HG03045 (cell line): ENCODE results near the gene FBXO42.

Source experiments
- ATAC-seq: cut with Tn5 transposase; IDR thresholded peaks from one replicate; pipeline ENCODE4 v1.9.1; 2021; ENCODE audit warnings: mild to moderate bottlenecking, moderate library complexity; ENCODE audit not compliant: unreplicated experiment

The FBXO42 gene

DNA sequence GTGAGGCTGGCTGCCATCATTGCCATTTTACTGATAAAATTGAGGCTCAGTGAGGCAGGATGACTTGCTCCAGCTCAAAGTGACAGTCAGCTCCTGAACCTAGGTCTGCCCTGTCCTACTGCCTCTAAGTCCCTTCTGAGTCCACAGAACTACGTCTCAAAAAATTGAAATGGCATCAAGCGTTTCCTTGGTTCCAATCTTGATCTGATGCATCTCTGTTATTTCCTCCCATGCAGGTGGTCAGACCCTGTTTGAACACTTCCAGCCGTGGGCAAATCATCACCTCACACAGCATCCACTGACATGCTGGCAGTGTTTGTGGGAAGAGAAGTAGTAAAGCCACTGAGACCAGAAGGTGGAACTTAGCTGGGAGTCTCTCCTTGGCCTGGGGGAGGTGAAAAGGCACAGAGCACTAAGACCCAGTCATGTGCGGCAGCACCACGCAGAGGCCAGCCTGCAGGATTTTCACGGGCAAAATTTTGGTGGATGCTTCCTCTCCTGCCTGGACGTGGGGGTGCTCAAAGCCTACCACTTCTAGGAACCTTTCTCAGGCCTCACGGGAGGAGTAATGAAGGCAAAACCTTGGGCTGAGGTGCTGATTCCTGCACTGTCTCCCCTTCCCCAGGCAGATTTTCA lies 107.5 kb downstream of the FBXO42 start:
- ATAC-seq = no peak

DNA sequence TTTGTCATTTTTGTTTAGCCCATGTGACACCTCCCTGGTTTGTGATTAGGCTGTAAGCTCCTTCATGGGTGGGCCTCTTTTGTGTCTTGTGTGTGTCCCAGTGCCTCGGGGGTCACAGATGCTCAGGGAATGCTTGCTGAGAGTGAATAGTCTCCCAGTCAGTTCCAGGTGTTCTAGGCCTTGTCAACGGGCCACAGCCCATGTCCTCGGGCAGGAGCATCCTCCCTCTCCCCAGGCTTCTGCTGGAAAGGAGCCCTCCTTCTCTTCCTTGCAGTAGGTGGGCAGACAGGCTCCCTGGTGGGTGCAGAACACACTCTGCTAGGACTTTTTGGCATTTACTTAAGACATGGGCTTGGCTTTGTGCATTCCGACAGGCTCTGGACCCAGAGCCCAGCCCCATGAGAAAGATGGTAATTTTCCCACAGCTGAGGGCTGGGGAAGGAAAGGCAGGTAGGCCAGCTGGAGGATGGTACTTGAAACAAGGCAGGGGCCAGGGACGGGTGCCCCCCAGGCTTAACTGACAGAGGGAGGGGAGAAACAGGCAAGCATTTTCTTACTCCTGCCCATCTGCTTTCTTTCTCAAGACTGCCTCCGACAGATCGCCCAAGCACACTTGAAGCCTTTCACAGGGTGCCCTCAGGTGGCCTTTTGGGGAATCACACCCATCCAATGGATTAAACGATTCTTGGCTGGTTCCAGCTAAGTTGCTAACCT lies 108.2 kb downstream of the FBXO42 start:
- ATAC-seq = no peak

DNA sequence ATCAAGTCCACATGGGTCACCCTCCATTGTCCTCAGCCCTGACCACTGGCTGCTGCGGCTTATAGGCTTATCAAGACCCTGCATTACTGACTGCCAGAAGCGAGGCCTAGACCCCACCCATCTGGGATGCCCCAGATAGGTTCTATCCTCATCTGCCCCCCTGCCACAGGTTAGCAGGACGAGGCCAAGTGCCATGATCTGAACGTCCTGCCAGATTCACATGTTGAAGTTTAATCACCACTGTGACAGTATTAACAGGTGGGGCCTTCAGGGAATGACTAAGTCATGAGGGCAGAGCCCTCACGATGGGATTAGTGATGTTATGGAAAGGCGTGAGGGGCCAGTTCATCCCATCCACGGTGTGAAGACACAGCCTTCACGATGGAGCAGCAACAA lies 109.1 kb downstream of the FBXO42 start:
- ATAC-seq = no peak

DNA sequence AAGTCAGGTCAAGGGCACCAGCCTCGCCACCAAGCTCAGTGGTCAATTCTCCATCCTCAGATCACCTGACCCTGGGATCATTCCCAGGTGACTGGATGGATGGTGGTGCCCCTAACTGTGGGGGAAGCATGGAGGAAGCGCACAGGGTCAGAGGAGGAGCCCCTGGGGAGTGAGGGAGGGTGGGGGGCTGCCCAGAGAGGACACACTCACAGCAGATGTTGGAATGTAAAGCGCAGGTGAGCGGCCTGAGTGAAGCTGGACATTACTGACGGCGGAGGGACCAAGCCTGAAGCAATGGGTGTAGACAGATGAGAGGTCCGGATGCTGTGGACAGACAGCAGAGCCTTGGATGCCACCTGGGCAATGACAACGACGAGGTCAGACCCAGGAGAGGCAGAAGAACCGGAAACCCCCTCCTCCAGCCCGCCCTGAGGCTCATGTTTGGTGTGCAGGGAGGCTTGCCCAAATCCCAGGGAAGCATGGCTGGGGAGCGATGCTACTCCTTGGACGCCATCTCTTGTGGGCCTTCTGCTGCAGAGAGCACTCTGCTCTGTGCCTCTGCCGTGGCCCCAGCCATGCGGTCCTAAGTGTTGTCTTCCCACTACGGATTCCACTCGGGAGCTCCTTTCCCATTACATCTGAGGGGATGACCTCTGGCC lies 109.6 kb downstream of the FBXO42 start:
- no peak for ATAC-seq

DNA sequence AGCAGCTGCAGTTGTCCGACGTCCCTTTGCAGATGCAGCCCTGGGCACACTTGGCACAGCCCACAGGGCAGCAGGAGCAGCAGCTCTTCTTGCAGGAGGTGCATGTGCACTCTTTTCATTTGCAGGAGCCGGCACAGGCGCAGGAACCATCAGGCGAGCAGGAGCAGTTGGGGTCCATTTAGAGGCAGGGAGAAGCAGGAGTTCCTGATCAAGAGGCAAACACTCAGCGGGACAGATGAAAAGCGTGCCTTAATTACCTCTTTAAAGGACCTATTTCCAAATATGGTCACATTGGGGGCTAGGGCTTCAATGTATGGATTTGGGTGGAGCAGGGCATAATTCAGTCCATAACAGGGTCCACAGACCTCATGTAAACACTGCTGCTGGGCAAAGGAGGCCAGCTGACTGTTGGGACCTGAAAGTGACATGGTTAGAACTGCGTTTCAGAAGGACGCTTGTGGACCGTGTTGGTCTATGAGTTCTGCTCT lies 111.0 kb downstream of the FBXO42 start:
- no peak for ATAC-seq

DNA sequence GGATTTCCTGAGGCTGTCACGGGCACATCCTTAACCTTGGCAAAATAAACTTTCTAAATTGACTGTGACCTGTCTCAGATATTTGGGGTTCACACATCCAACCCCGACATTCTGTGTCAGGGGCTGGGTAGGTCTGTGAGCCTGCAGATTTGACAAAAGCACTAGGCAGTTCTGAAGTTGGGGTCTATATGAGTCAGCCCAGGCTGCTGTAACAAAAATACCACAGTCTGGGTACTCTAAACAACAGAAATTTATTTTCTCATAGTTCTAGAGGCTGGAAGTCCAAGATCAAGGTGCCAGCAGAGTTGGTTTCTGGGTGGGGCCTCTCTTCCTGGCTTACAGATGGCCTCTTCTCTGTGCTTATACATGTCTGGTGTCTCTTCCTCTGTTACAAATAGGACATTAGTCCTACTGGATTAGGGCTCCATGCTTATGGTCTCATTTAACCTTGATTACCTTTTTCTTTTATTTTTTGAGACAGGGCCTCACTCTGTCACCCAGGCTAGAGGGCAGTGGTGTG lies 112.2 kb downstream of the FBXO42 start:
- no peak for ATAC-seq

DNA sequence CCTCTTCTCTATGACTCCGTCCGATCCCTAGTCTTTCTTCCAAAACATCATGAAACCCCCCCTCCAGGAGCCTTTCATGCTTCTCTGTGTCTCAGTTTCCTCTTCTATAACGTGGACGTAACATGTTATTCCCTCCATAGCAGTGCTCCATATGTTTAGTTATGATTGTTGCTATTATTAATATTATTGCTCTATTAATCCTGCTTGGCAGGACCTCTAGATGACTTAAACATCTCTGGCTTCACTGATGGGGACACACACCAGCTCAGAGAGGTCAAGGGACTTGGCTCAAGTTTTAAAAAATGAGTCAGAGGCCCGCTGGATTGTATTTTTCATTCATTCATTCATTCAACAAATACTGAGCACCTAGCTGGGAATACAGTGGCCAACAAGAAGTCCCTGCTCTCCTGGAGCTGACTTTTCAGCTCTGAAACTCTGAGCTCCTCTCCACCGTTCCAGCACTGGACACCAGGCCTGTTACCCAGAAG lies 114.9 kb downstream of the FBXO42 start:
- ATAC-seq = no peak

DNA sequence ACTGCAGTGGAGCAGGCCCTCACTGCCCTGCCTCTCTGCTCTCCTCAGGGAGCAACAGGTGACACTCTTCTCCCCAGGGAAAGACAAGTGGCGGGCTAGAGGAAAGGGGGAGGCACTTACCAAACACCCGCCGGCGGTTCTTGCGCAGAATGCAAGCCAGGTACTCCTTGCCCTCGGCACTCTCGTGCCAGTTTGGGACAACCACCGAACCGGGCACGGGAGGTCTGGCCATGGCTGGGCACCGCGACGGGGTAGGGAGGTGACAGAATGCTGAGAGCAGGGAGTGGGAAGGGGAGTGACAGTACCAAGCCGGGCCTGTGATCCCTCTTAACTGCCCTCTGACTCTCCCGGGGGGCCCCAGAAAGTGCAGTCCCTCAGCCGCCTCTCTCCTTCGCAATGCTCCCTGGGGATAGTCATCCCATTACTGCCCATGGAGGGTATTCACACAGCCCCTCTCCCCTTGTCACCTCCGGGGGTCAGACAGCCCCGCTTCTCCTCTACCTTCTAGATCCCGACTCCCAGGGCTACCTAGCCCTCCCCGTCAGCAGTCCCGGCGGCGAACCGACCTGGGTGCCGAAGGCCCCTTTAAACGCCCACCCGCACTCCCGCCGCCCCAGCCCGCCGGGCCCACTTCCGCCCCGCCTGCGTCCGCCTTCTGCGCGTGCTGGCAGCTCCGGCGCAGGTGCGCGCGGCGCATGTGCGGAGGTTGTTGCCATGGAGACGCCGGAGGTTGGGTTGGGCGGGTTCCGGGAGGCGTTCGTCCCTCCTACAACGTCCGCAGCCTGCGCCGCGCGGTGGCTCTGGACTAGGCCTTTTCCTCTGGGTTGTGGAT lies 115.6 kb downstream of the FBXO42 start, which contains the start of gene CPLANE2:
CPLANE2 (minus strand) TSS at position 673 of the 832 bp plus-strand sequence; CDS start at position 232, 441 bp downstream.
- peak; percentile 79 for ATAC-seq

DNA sequence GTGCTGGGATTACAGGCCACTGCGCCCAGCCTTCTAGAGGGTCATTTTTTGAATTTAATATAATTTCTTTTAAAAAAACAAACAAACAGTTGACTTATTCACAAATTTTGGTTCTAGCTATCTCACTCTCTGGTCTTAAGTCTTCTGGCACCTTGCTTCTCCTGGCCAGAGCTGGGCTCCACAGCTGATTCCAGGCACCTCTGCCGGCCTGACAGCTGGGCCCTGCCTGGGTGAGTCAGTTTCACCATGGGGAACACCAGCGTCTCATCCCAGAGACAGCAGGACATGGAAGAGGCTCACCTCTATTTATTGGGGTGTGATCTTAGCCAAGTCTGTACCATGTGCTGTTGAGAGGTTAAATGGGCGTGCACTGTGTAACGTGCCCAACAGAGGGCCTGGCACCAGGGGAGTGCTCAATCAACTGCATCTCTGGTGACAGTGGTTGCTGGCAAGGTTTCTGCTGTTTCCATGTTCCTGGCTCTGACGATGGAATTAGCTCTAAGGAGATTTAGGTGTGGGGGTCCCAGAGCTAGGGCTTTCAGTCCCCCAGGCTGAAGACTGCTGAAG lies 116.3 kb downstream of the FBXO42 start:
- ATAC-seq = peak; percentile 35

DNA sequence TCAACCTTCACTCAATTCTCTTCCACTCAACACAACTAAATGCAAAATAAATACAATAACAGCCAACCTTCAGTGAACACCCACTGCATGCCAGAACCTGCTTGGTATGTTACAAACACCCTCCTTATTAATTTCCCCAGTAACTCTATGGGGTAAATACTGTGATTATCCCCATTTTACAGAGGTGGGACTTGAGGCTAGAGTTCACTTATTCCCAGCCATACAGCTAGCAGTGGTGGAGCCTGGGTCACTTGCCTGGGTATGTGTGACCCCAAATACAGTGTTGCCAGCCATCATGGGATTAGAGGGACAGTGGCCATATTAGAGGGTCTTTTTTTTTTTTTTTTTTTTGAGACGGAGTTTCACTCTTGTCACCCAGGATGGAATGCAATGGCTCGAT lies 116.9 kb downstream of the FBXO42 start:
- ATAC-seq = no peak

DNA sequence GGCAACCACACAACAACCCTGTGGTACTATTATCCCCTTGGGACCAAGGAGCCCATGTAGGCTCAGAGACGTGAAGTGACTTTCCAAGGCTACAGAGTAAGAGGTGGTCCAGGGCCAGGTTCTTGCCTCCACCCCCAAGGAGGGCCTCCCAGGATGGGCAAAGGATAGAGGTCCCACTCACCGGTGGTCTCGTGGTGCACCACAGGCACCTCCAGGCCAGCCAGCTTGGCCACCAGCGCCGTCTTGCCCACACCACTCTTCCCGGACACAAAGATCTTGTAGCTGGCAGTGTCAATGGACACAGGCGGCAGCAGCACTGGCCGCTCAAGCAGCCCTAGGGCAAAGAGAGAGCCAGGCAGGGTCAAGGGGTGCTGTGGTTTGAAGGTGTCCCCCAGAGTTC lies 118.8 kb downstream of the FBXO42 start:
- ATAC-seq = no peak

DNA sequence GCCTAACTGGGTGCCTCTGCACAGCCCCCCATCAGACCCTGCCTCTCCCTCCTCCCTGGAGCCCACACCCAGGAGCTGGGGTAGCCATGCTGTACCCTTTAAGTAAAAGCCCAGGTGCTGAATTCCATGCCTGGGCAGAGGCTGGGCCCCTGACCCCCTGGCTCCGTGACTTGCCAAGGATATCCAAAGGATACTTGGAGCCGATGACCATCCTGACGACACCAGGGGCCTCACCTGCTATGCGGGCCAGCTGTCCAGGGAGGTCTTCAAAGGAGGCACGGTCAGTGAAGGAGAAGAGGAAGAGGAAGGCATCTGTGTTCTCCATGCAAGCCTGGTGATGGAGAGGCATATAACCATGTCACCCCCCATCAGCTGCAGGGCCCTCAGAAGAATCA lies 120.0 kb downstream of the FBXO42 start:
- ATAC-seq = no peak

DNA sequence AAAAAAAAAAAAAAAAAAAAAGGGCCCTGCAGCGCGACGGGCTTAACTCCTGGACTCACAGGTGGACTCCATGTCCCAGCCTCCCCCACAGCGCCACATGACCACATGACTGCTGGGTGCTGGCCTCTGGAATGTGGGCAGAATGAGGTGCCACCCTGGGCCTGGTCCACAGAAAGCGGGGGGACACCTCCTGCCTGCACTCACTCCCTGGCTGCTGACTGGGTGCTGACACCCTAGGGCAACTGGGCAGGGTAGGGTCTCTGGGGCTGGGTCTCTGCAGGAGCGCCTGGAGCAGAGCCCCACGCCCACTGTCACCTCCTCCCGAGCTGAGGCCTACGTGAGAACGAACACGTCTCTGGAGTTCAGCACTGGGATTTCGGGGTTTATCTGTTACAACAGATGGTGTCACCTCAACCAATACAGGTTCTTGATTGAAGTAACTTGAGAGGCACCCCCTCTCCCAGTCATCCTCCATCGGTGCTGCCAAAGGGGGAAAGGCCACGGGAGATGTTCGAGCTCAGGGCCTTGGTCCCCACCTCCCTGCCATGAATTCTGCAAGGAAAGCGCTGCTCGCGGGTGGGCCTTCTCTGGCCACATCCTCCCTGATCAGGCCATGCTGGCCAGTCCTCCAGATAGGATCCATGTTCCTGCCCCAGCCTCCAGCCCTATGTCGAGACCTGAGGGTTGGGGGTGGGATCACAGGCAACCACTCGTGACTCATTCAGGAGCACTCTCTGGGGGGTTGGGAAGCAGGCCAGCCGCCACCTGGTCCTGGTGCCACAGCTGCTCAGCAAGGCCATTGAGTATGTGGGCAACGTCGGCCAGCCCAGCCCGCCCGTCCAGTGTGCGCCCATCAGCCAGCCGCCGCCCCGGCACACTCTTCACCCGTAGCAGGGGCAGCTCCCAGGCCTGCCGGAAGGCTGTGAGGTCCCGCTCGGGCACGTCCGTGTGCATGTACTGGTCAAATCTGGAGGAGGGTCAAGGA lies 120.7 kb downstream of the FBXO42 start:
- no peak for ATAC-seq

DNA sequence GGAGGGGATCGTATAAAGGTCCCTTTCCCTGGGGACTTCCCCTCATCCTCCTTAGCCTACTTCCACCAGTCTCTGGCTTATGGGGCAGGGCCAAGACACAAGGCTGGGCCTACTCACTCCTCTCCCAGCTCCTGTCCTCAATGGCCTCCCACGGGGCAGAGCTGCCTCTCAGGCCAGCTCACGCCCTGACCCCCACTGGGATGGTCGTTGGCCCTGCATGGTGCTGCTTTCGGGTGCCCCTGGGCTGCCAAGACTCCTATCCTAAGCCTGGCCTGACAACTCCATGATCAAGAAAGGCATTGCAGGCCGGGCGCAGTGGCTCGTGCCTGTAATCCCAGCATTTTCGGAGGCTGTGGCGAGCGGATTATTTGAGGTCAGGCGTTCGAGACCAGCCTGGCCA lies 121.5 kb downstream of the FBXO42 start:
- no peak for ATAC-seq

DNA sequence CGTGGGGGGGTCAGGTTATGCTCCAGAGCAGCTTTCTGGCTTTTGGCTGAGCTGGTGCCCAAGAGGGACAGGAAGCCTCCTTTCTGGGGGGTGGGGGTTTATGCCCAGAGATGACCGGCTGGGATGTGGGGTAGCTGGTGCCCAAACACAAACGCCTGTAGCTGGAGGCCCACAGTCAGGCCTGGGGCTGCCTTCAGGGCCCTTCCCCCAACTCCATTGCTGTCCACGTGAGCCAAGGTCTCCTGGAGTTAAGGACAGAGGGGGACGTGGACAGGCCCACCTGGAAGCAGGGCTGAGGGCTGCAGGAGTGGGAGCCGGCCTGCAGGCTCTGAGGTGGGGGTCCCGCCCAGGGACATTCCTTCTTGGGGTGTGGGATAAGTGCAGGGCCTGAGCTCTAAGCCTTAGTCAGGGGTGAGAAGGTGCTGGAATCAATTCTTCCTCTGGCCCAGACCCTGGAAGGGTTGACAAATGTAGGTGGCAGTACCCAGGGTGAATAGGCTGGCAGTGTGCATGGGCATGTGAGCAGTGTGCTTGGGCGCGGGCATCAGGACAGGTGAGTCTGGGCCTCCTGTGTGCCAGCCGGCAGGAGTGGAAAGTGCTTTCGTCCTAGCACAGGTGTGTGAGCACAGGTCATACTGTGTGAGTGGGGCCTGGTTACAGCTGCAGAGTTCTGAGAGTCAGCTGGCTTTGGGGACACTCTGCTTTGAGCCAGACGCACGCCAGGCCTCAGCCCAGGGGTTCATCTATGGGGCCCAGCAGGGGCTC lies 122.1 kb downstream of the FBXO42 start:
- no peak for ATAC-seq

DNA sequence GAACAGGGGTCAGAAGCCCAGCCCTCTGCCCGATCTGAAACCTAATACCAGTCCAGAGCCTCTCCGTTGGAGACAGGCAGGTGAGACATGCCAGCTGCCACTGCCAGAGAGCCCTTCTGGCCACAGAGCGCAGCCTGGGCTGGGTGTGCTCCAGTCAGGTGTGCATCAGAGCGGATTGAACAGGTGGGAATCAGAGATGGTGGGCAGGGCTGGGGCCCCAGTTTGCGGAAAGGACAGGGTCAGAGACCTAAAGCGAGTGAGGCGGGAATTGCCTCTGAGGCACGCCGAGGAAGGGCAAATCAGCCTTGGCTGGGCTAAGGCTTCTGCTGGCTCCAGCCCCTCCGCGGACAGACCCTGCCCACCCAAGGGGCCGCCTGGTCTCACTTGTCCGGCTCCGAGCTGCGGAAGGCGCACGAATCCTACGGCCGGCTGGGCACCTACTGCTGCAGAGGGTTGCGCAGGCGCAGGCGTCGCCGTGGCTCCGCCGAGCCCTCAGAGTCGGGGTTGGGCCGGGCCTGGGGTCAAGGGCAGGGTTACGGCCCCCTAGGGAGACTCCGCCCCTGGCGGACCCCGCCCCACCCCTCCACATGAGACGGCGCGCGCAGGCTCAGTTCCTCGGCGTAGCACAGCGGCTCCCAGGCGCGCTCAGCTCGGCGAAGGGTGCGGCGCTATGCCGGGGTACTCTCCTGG lies 125.6 kb downstream of the FBXO42 start:
- no peak for ATAC-seq

DNA sequence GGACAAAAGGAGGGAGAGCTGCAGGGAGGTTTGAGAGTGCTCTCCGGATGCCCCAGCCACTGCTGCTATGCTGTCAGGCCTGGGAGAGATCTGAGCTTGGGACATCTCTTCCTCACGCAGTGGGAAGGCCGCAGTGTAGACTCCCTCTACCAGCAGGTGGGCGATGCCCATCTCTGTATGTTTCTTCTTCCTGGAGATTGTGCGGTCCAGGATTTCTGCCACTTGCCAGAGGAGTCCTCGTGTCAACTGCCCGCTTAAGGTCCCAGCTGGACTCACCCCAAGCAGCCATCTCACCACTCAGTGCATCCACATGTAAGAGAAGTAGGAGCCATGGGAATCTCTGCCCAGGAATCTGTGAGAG lies 126.2 kb downstream of the FBXO42 start:
- no peak for ATAC-seq

DNA sequence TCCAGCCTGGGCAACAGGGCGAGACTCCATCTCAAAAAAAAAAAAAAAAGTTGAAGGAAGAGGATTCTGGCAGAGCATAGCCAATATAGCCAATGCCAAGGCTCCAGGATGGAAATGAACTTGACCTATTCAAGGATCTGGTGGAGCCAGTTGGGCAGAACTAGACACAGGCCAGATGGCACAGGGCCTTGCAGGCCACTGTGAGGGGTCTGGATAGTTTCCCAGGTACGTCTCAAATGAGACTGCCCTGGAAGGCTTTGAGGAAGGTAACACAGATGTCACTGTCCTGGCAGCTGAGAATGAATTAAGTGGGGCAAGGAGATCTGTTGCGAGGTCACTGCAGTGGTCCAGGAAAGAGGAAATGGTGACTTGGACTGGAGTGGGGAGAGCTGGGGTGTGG lies 127.8 kb downstream of the FBXO42 start:
- ATAC-seq = no peak
